Cardiac fibroblast (primary cell): Measurements from ENCODE around the gene PLD6.

Experiments
- DNase-seq, 2 donors: peaks; one replicate each; pipeline versions ENCODE4 v3.0.0 to v3.0.0-alpha.2; 2010; ENCODE audit warnings: low read depth in 2 of 2
- H3K4me3 ChIP-seq, 2 donors: replicated peaks in 1 of 2; 1 replicate in 1 of 2; 2 replicates in 1 of 2; pipeline ENCODE4 v1.5.1; 2011; ENCODE audit warnings: low read depth in 2 of 2, low read length in 2 of 2, mild to moderate bottlenecking in 2 of 2, moderate library complexity in 1 of 2
- CTCF ChIP-seq: IDR thresholded peaks from one replicate; pipeline ENCODE4 v1.5.1; 2011; ENCODE audit warnings: low read depth, mild to moderate bottlenecking, low read length, inconsistent platforms

The PLD6 gene

GRCh38 chr17:17176341-17176740 is 29.8 kb downstream of the PLD6 start:
- TF ChIP-seq CTCF, result no peak
- no peak for DNase-seq
- H3K4me3 ChIP-seq, result no peak overlapping the region

GRCh38 chr17:17175917-17176316 is 30.2 kb downstream of the PLD6 start:
- H3K4me3 ChIP-seq, result no peak overlapping the region

GRCh38 chr17:17175340-17175739 is 30.8 kb downstream of the PLD6 start:
- DNase-seq, result no peak
- no peak overlapping the region for H3K4me3 ChIP-seq
- no peak for TF ChIP-seq CTCF

More at GRCh38 chr17:17175917-17176316, 30.2 kb downstream of the PLD6 start:
- no peak for DNase-seq
- TF ChIP-seq CTCF, result no peak

- no peak for DNase-seq
- no peak for TF ChIP-seq CTCF
- no peak overlapping the region for H3K4me3 ChIP-seq
Measured at GRCh38 chr17:17173921-17174320, 32.2 kb downstream of the PLD6 start.

GRCh38 chr17:17172990-17173389 is 33.1 kb downstream of the PLD6 start:
- TF ChIP-seq CTCF, result no peak
- H3K4me3 ChIP-seq, result no peak overlapping the region
- no peak for DNase-seq

GRCh38 chr17:17172001-17172939 is 33.9 kb downstream of the PLD6 start:
- no peak overlapping the region for H3K4me3 ChIP-seq
- no peak for TF ChIP-seq CTCF
- no peak for DNase-seq
